ENCODE measurements around the gene PAFAH1B1. TPM values are rescaled to one million over a fixed set of nuclear protein-coding genes. Genes with fewer than 3 reads are reported as not detected.

Gene PAFAH1B1
- total and polyA plus RNA-seq, 4 donors: 14.0 to 44.1 (median 29.2) TPM

- TF ChIP-seq, protein P1, sequence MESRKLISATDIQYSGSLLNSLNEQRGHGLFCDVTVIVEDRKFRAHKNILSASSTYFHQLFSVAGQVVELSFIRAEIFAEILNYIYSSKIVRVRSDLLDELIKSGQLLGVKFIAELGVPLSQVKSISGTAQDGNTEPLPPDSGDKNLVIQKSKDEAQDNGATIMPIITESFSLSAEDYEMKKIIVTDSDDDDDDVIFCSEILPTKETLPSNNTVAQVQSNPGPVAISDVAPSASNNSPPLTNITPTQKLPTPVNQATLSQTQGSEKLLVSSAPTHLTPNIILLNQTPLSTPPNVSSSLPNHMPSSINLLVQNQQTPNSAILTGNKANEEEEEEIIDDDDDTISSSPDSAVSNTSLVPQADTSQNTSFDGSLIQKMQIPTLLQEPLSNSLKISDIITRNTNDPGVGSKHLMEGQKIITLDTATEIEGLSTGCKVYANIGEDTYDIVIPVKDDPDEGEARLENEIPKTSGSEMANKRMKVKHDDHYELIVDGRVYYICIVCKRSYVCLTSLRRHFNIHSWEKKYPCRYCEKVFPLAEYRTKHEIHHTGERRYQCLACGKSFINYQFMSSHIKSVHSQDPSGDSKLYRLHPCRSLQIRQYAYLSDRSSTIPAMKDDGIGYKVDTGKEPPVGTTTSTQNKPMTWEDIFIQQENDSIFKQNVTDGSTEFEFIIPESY (IDR thresholded peaks at IDR 0.05): no peak
- Histone ChIP-seq H3K4me1 (ENCODE audit: control insufficient read depth in 4 of 4, insufficient read depth in 4 of 4, low read length in 3 of 4) (no peaks in the 10 kb centered on the region), H3K36me3 (ENCODE audit: control insufficient read depth in 4 of 4, insufficient read depth in 3 of 4, low read depth in 1 of 4, low read length in 3 of 4) (peaks cover 7 to 31% (median 24%) of the 10 kb centered on the region in 4 donors), H3K9me3 (ENCODE audit: control insufficient read depth in 4 of 4, low read length in 3 of 4) (no peaks in the 10 kb centered on the region), H3K4me3 (ENCODE audit: low read depth in 1 of 3, low read length in 3 of 3) (no peak overlapping the region), H3K27me3 (ENCODE audit: control insufficient read depth in 4 of 4, insufficient read depth in 4 of 4, low read length in 3 of 4) (no peaks in the 10 kb centered on the region), H3K27ac (ENCODE audit: low read depth in 1 of 2, low read length in 2 of 2) (no peak overlapping the region), H3K9ac (ENCODE audit: low read depth in 1 of 2, low read length in 2 of 2) (no peak overlapping the region)
- 69% methylated on average over 27 of the region's 27 CpGs for WGBS
- DNase-seq (ENCODE audit: low spot score): peak; percentile 34
These were observed 95.2 kb downstream of the PAFAH1B1 start for GRCh38 chr17:2688351-2689342.

DNA sequence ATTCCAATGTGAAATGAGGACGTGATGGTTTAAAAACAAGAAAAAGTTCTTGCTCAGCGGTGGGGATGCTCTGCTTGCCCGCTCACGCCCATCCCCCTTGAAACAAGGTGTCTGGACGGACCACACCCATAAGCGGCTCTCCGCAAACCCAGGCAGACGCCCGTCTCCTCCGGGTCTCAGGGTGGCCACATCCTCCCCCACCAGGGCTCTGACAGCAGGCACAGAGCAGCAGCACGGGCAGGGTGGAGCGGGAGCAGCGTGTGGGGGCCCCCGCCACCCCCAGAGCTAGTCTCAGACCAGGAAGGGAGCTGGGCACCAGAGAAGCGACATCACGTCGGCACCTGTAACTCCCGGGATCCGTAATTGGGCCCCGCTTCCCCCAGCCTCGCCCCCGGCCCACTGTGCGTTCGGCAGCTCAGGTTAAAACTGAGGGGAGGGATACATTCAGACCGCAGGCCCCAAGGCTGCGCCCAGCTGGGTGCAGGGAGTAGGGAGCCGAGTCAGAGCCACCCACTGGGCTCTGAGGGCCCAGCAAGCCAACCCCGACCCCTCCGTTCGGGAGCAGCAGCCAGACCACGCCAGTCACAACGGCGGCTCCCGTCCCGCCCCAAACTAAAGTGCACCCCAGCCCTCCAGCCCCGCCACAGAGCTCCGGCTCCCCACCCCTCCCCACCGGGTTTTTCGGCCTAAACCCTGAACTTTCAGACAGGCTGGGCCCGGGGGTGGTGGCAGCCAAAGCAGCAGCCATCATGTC lies 96.1 kb downstream of the PAFAH1B1 start:
- Histone ChIP-seq H3K27ac (ENCODE audit: low read depth in 1 of 2, low read length in 2 of 2) (no peak overlapping the region), H3K4me1 (ENCODE audit: control insufficient read depth in 4 of 4, insufficient read depth in 4 of 4, low read length in 3 of 4) (no peaks in the 10 kb centered on the region), H3K9ac (ENCODE audit: low read depth in 1 of 2, low read length in 2 of 2) (no peak overlapping the region), H3K36me3 (ENCODE audit: control insufficient read depth in 4 of 4, insufficient read depth in 3 of 4, low read depth in 1 of 4, low read length in 3 of 4) (peaks cover 13 to 38% (median 26%) of the 10 kb centered on the region in 4 donors), H3K4me3 (ENCODE audit: low read depth in 1 of 3, low read length in 3 of 3) (no peak overlapping the region), H3K9me3 (ENCODE audit: control insufficient read depth in 4 of 4, low read length in 3 of 4) (no peaks in the 10 kb centered on the region), H3K27me3 (ENCODE audit: control insufficient read depth in 4 of 4, insufficient read depth in 4 of 4, low read length in 3 of 4) (no peaks in the 10 kb centered on the region)
- DNase-seq (ENCODE audit: low spot score): peak; percentile 32
- 82% methylated on average over 40 of the region's 40 CpGs for WGBS
- no peak for TF ChIP-seq MAX (IDR thresholded peaks at IDR 0.05)
- TF ChIP-seq HNF4A (conservative IDR thresholded peaks at IDR 0.05): no peak
- TF ChIP-seq FOXA1 (IDR thresholded peaks at IDR 0.05): no peak
- no peak for TF ChIP-seq EGR1 (IDR thresholded peaks at IDR 0.05; ENCODE audit: low read depth in 2 of 2)
- no peak for TF ChIP-seq GABPA (IDR thresholded peaks at IDR 0.05 in 1 of 2, conservative IDR thresholded peaks at IDR 0.05 in 1 of 2)
- TF ChIP-seq ATF3 (IDR thresholded peaks at IDR 0.05): no peak
- no peak for TF ChIP-seq RXRA (IDR thresholded peaks at IDR 0.05)
- TF ChIP-seq SP1 (IDR thresholded peaks at IDR 0.05): no peak
- TF ChIP-seq, protein P1 (IDR thresholded peaks at IDR 0.05): no peak
